H1 (cell line): ENCODE data around the gene FADD. TPM values are rescaled to one million over a fixed set of nuclear protein-coding genes. Genes with fewer than 3 reads are reported as not detected.

Experiments used
- EGR1 ChIP-seq: IDR thresholded peaks from 2 replicates; pipeline ENCODE4 v1.6.1; 2011; ENCODE audit warnings: low read depth, low read length, borderline replicate concordance
- PHF8 ChIP-seq: fragments of 200-600 bp; sonication (generic); conservative IDR thresholded peaks from 2 replicates; pipeline ENCODE4 v1.7.1; 2012; ENCODE audit warnings: low read depth, mild to moderate bottlenecking, inconsistent platforms, low read length, moderate library complexity
- POU5F1 ChIP-seq: IDR thresholded peaks from 2 replicates; pipeline ENCODE4 v1.6.1; 2011; ENCODE audit warnings: low read depth, mild to moderate bottlenecking, low read length, moderate library complexity
- RNF2 ChIP-seq: fragments of 200-900, 300-1000 bp; sonication (generic); IDR thresholded peaks from 2 replicates; pipeline ENCODE4 v1.7.1; 2016; ENCODE audit warnings: borderline replicate concordance, low read depth, mild to moderate bottlenecking, antibody characterized with exemption, low read length; ENCODE audit not compliant: poor library complexity, severe bottlenecking; ENCODE audit errors: missing control alignments
- TAF1 ChIP-seq: IDR thresholded peaks from 2 replicates; pipeline ENCODE4 v1.6.1; 2011; ENCODE audit warnings: mild to moderate bottlenecking, low read depth, low read length
- polyA plus RNA-seq, 7 experiments: library from polyadenylated mRNA; depleted of rRNA in 3 of 7; stranded (reverse) in 5 of 7; unstranded in 2 of 7; fragments of >200 nt in 5 of 7; fragments of 200-250 nt in 2 of 7; gene quantifications; 1 replicate in 5 of 7; 2 replicates in 1 of 7; 4 replicates in 1 of 7; pipeline versions ENCODE4 v1.2.1 to v1.2.3, GENCODE V29; 2011 to 2013; ENCODE audit warnings: missing spikeins in 2 of 7, mixed read lengths in 2 of 7
- total RNA-seq: library from RNA; stranded (reverse); fragmentation: NEBNext Ultra II Directional; extraction: Animal tissue kit (Norgen Biotek cat#: 25700); gene quantifications from 2 replicates; pipeline ENCODE4 v1.2.1, GENCODE V29; 2021
- TF ChIP-seq, protein P1 (sequence below): IDR thresholded peaks from 2 replicates; pipeline ENCODE4 v1.6.1; 2012; ENCODE audit warnings: low read length, inconsistent platforms

FADD gene
- total and polyA plus RNA-seq, 2 of the 8 experiments (the other 6 are each of a cell fraction or from before 2014, with no cell fraction given): 29.0 to 43.9 TPM

DNA sequence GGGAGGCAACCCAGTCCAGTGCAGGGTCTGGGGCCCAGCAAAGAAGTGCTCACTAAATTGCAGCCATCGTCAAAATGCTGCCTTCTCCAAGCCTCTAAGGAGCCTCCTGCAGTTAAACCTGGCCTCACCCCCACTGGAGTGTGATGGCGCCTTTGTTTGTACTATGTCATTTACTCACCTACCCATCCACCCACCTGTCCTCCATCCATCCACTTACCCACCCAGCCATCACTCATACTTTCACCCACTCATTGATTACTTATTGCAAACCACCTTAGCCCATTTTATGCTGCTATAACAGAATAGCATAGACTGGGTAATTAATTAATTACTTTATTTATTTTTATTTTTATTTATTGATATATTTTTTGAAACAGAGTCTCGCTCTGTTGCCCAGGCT lies 38.6 kb downstream of the FADD start (continued):
- TF ChIP-seq RNF2 (no peak), POU5F1 (no peak), EGR1 (no peak), PHF8 (no peak), TAF1 (no peak)
- TF ChIP-seq, protein P1, sequence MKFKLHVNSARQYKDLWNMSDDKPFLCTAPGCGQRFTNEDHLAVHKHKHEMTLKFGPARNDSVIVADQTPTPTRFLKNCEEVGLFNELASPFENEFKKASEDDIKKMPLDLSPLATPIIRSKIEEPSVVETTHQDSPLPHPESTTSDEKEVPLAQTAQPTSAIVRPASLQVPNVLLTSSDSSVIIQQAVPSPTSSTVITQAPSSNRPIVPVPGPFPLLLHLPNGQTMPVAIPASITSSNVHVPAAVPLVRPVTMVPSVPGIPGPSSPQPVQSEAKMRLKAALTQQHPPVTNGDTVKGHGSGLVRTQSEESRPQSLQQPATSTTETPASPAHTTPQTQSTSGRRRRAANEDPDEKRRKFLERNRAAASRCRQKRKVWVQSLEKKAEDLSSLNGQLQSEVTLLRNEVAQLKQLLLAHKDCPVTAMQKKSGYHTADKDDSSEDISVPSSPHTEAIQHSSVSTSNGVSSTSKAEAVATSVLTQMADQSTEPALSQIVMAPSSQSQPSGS: no peak
